Calu3 (cell line): ENCODE measurements around the gene AIPL1. TPM values are rescaled to one million over a fixed set of nuclear protein-coding genes. Genes with fewer than 3 reads are reported as not detected.

ENCODE experiments used
- BruUV-seq: library from RNA; stranded (reverse); fragments of 400-500 nt; replicated peaks from 2 replicates; lab custom pipeline; 2021; lab: Mats Ljungman, UMichigan
- CTCF ChIA-PET: fragments of 300-600 bp; sonication (Branson Sonifier 250); formaldehyde crosslinking; loops from one replicate; lab custom pipeline; 2022; ENCODE audit warnings: antibody characterized with exemption; lab: Charles Lee
- DNase-seq: peaks from one replicate; pipeline ENCODE4 v3.0.0; 2022
- H3K27ac Mint-ChIP-seq: one replicate; pipeline ENCODE4 v1.8.0; 2022; ENCODE audit warnings: mixed read lengths; ENCODE audit not compliant: unreplicated experiment
- H3K27me3 Mint-ChIP-seq: one replicate; pipeline ENCODE4 v1.8.0; 2022; ENCODE audit warnings: mixed read lengths; ENCODE audit not compliant: unreplicated experiment
- H3K36me3 Mint-ChIP-seq: one replicate; pipeline ENCODE4 v1.8.0; 2022; ENCODE audit warnings: mild to moderate bottlenecking, moderate library complexity, mixed read lengths; ENCODE audit not compliant: insufficient read depth, unreplicated experiment
- H3K4me1 Mint-ChIP-seq: one replicate; pipeline ENCODE4 v1.8.0; 2022; ENCODE audit warnings: mild to moderate bottlenecking, low read depth, mixed read lengths; ENCODE audit not compliant: unreplicated experiment
- H3K4me3 Mint-ChIP-seq: one replicate; pipeline ENCODE4 v1.8.0; 2022; ENCODE audit warnings: mild to moderate bottlenecking, low read depth, moderate library complexity, mixed read lengths; ENCODE audit not compliant: unreplicated experiment
- H3K9me3 Mint-ChIP-seq: one replicate; pipeline ENCODE4 v1.8.0; 2022; ENCODE audit warnings: low read depth, mixed read lengths; ENCODE audit not compliant: unreplicated experiment
- intact Hi-C: fragments of 100-400 bp; cut with micrococcal nuclease; formaldehyde crosslinking; loops from one replicate; pipeline ENCODE4 v1.10.0; 2022; ENCODE audit not compliant: unreplicated experiment
- total RNA-seq: library from RNA; stranded (reverse); gene quantifications from 2 replicates; pipeline ENCODE4 v1.2.3, GENCODE V29; 2022
- TF ChIP-seq, protein P1 (sequence below): fragments of 200-600 bp; IDR thresholded peaks from one replicate; pipeline ENCODE4 v1.8.0; 2022; ENCODE audit warnings: antibody characterized with exemption; ENCODE audit not compliant: unreplicated experiment

The AIPL1 gene
- total RNA-seq, 1 experiment from 2014 or later = not detected

DNA sequence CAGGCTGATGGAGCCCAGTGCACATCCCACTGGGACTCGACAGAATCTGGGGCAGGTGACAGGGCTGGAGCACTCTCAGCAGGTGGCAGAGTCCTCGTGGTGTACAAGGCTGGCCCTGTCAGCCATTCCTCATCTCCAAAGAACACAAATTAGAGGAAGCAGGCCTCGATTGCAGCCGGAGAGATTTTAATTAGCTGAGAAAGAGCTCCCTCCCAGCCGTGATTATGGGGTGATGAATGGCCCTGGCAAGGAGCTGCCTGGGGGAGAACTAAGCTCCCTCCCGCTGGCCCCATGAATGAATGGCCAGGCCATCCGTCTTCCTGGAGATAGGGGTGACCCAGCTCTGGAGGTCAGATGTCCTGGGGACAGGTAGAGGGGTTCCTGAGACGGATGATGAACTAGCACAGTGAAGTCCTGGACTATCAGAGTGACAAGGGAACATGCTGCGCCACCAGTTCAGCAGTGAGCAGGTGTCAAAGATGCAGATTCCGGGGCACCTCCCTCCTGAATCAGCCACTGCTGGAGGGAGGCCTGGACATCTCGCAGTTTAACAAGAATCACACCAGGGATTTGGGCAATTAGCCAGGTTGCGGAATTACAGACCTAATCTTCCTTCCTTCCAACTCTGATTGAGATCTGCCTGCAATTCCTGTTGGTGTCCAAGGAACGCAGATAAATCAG lies 44.8 kb upstream of the AIPL1 start:
- Mint-ChIP-seq H3K9me3 (no peaks in the 10 kb centered on the region), H3K36me3 (peaks cover 11% of the 10 kb centered on the region), H3K27me3 (no peaks in the 10 kb centered on the region), H3K4me3 (no peak overlapping the region), H3K4me1 (no peaks in the 10 kb centered on the region), H3K27ac (no peak overlapping the region)
- CTCF ChIA-PET = interaction anchor here (0.5 kb wide), 1 partner anchor 398 kb away, joined by 3 read pairs; no protein-coding TSS in a partner anchor
- intact Hi-C loops = loop anchor here (10.0 kb wide), 1 partner anchor 115 kb away; no protein-coding TSS in a partner anchor
- TF ChIP-seq, protein P1, sequence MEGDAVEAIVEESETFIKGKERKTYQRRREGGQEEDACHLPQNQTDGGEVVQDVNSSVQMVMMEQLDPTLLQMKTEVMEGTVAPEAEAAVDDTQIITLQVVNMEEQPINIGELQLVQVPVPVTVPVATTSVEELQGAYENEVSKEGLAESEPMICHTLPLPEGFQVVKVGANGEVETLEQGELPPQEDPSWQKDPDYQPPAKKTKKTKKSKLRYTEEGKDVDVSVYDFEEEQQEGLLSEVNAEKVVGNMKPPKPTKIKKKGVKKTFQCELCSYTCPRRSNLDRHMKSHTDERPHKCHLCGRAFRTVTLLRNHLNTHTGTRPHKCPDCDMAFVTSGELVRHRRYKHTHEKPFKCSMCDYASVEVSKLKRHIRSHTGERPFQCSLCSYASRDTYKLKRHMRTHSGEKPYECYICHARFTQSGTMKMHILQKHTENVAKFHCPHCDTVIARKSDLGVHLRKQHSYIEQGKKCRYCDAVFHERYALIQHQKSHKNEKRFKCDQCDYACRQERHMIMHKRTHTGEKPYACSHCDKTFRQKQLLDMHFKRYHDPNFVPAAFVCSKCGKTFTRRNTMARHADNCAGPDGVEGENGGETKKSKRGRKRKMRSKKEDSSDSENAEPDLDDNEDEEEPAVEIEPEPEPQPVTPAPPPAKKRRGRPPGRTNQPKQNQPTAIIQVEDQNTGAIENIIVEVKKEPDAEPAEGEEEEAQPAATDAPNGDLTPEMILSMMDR = no peak
- DNase-seq = no peak
- no TSS peak for BruUV-seq

DNA sequence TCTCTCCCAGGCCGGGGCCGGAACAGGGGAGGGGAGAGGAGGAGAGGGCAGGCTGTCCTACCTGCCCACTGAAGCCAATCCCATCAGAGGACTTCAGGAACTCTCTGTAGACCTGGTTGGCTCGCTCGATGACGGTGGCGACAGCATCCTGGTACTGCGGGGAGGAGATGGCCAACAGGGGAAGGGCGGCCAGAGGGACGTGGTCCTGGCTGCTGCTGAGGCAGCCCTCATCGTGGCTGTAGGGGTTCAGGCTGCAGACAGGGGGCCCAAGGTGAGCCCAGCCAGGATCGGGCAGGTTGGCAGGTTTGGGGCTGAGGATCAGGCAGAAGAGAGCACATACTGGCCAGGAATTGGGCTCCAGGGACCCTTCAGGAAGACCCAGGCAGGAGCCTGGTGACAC lies 43.6 kb upstream of the AIPL1 start:
- no TSS peak for BruUV-seq
- Mint-ChIP-seq H3K4me1 (no peaks in the 10 kb centered on the region), H3K4me3 (no peak overlapping the region), H3K27ac (no peak overlapping the region), H3K9me3 (no peaks in the 10 kb centered on the region), H3K36me3 (peaks cover 11% of the 10 kb centered on the region), H3K27me3 (no peaks in the 10 kb centered on the region)
- intact Hi-C loops = loop anchor here (10.0 kb wide), 1 partner anchor 116 kb away; no protein-coding TSS in a partner anchor
- TF ChIP-seq, protein P1 = no peak
- CTCF ChIA-PET = no interaction called here
- no peak for DNase-seq

DNA sequence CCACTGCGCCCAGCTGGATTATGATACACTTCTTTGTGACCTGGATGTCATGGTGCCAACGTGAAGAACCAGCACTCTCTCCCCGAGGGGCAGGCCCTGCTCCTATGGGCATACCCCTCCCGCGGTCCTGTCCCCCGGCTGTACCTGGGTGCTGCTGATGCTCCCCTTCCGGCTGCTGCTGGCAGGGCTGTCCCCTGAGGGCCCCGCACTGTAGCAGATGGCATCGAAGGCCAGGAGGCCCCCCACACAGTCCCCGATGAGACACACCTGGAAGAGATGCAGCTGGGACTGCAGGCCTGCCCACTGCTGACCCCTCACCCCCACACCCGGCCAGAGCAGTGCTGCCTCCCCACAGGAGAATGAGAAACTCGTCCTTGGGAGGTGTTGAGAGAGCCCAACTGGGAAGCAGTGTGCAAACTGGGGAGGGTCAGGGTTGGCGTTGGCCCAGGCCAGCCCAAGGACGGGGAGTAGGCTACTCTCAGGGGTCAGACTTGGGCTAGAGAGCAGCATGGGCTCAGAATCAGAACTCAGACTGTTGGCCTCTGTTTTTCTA lies 43.0 kb upstream of the AIPL1 start:
- TF ChIP-seq, protein P1 = no peak
- Mint-ChIP-seq H3K27me3 (no peaks in the 10 kb centered on the region), H3K36me3 (peaks cover 16% of the 10 kb centered on the region), H3K9me3 (no peaks in the 10 kb centered on the region), H3K4me1 (peaks cover 5% of the 10 kb centered on the region), H3K27ac (no peak overlapping the region), H3K4me3 (no peak overlapping the region)
- CTCF ChIA-PET = no interaction called here
- intact Hi-C loops = loop anchor here (10.0 kb wide), 1 partner anchor 117 kb away; no protein-coding TSS in a partner anchor
- no peak for DNase-seq
- BruUV-seq = no TSS peak

DNA sequence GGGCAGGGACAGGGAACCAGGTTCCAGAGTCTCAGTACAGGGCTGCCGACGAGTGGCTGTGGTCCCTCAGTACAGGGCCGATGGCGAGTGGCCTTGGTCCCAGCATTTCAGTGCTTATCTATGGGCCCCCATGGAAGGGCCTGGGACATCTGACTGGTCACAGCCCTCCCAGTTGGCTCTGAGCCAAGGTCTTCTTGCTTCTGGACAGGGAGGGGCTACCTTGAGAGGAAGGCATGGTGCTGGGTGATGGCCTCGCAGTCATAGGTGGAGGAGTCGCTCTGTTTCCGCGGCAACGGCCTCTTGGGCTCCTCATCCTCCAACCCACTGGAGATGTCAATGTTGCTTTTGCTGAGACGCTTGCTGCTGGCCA lies 41.9 kb upstream of the AIPL1 start:
- H3K27me3 Mint-ChIP-seq = no peaks in the 10 kb centered on the region
- H3K4me1 Mint-ChIP-seq = peaks cover 15% of the 10 kb centered on the region
- H3K9me3 Mint-ChIP-seq = no peaks in the 10 kb centered on the region
- no peak overlapping the region for H3K4me3 Mint-ChIP-seq
- no TSS peak for BruUV-seq
- no peak for DNase-seq
- H3K27ac Mint-ChIP-seq = no peak overlapping the region
- intact Hi-C loops = loop anchor here (10.0 kb wide), 1 partner anchor 118 kb away; no protein-coding TSS in a partner anchor
- CTCF ChIA-PET = no interaction called here
- peaks cover 18% of the 10 kb centered on the region for H3K36me3 Mint-ChIP-seq
- TF ChIP-seq, protein P1 = no peak
